Mesenchymal stem cell (in vitro differentiated cells and primary cell): ENCODE data around the gene PLEKHM2. TPM values are rescaled to one million over a fixed set of nuclear protein-coding genes. Genes with fewer than 3 reads are reported as not detected.
A peak's percentile ranks its signal among the peaks of the same experiment; 100 is the strongest.

Experiments
- DNase-seq: peaks from one replicate; pipeline ENCODE4 v3.0.0-alpha.2; 2013
- H2AFZ ChIP-seq: one replicate; pipeline ENCODE4 v1.6.1; 2013; ENCODE audit warnings: low read depth, mild to moderate bottlenecking, control low read depth, inconsistent platforms, low read length, moderate library complexity
- H2AK5ac ChIP-seq: 2 replicates; pipeline ENCODE4 v1.6.1; 2013; ENCODE audit warnings: low read length, moderate library complexity, mild to moderate bottlenecking, inconsistent platforms; ENCODE audit not compliant: severe bottlenecking
- H2BK120ac ChIP-seq: one replicate; pipeline ENCODE4 v1.6.1; 2013; ENCODE audit warnings: low read depth, mild to moderate bottlenecking, inconsistent platforms, low read length, moderate library complexity
- H2BK12ac ChIP-seq, 2 experiments: one replicate each; pipeline ENCODE4 v1.6.1; 2013; ENCODE audit warnings: inconsistent platforms in 2 of 2, low read length in 2 of 2, mild to moderate bottlenecking in 2 of 2, moderate library complexity in 2 of 2, control low read depth in 1 of 2
- H2BK15ac ChIP-seq: one replicate; pipeline ENCODE4 v1.6.1; 2013; ENCODE audit warnings: mild to moderate bottlenecking, low read depth, inconsistent platforms; ENCODE audit not compliant: poor library complexity, severe bottlenecking
- H2BK5ac ChIP-seq: 2 replicates; pipeline ENCODE4 v1.6.1; 2013; ENCODE audit warnings: low read depth, mild to moderate bottlenecking, low read length, control low read depth, inconsistent platforms; ENCODE audit not compliant: poor library complexity, severe bottlenecking
- H3K14ac ChIP-seq, 2 experiments: one replicate each; pipeline ENCODE4 v1.6.1; 2013; ENCODE audit warnings: inconsistent platforms in 2 of 2, low read length in 2 of 2, control low read depth in 1 of 2, mild to moderate bottlenecking in 1 of 2, moderate library complexity in 1 of 2
- H3K18ac ChIP-seq, 2 experiments: one replicate each; pipeline ENCODE4 v1.6.1; 2013; ENCODE audit warnings: inconsistent platforms in 2 of 2, low read length in 2 of 2, control low read depth in 1 of 2, low read depth in 1 of 2, mild to moderate bottlenecking in 1 of 2
- H3K23ac ChIP-seq, 2 experiments: one replicate each; pipeline ENCODE4 v1.6.1; 2013; ENCODE audit warnings: inconsistent platforms in 2 of 2, low read length in 2 of 2, mild to moderate bottlenecking in 2 of 2, moderate library complexity in 2 of 2, control low read depth in 1 of 2
- H3K27ac ChIP-seq: 2 replicates; pipeline ENCODE4 v1.5.1; 2013; ENCODE audit warnings: mild to moderate bottlenecking, moderate library complexity, low read length, control low read depth, inconsistent platforms; ENCODE audit not compliant: poor library complexity, severe bottlenecking
- H3K27me3 ChIP-seq, 2 experiments: 2 replicates each; pipeline versions ENCODE4 v1.6.1 to v1.7.0; 2013; ENCODE audit warnings: low read length in 2 of 2, mild to moderate bottlenecking in 2 of 2, moderate library complexity in 2 of 2, control low read depth in 1 of 2, inconsistent platforms in 1 of 2; ENCODE audit not compliant: control insufficient read depth in 1 of 2, insufficient read depth in 1 of 2
- H3K36me3 ChIP-seq, 2 experiments: 2 replicates each; pipeline versions ENCODE4 v1.6.1 to v1.7.0; 2013; ENCODE audit warnings: low read length in 2 of 2, control low read depth in 1 of 2, inconsistent platforms in 1 of 2, low read depth in 1 of 2, mild to moderate bottlenecking in 1 of 2; ENCODE audit not compliant: insufficient read depth in 2 of 2, control insufficient read depth in 1 of 2
- H3K4ac ChIP-seq, 2 experiments: one replicate each; pipeline ENCODE4 v1.6.1; 2013; ENCODE audit warnings: inconsistent platforms in 2 of 2, low read length in 2 of 2, mild to moderate bottlenecking in 2 of 2, moderate library complexity in 2 of 2, control low read depth in 1 of 2, low read depth in 1 of 2
- H3K4me1 ChIP-seq: 2 replicates; pipeline ENCODE4 v1.6.1; 2013; ENCODE audit warnings: low read depth, low read length, control low read depth; ENCODE audit not compliant: control insufficient read depth, insufficient read depth
- H3K4me2 ChIP-seq: 2 replicates; pipeline ENCODE4 v1.6.1; 2013; ENCODE audit warnings: low read length, mild to moderate bottlenecking, inconsistent platforms; ENCODE audit not compliant: poor library complexity, severe bottlenecking
- H3K4me3 ChIP-seq, 2 experiments: 2 replicates each; pipeline versions ENCODE4 v1.5.1 to v1.7.0; 2013; ENCODE audit warnings: low read length in 2 of 2, mild to moderate bottlenecking in 2 of 2, control low read depth in 1 of 2, low read depth in 1 of 2; ENCODE audit not compliant: insufficient read depth in 1 of 2
- H3K79me1 ChIP-seq: replicated peaks from 2 replicates; pipeline ENCODE4 v1.6.1; 2013; ENCODE audit warnings: mild to moderate bottlenecking, control low read depth, low read length, inconsistent platforms; ENCODE audit not compliant: poor library complexity, severe bottlenecking
- H3K9ac ChIP-seq: 2 replicates; pipeline ENCODE4 v1.7.0; 2013; ENCODE audit warnings: mild to moderate bottlenecking, low read length, moderate library complexity
- H3K9me3 ChIP-seq: 2 replicates; pipeline ENCODE4 v1.7.0; 2013; ENCODE audit warnings: mild to moderate bottlenecking, low read length; ENCODE audit not compliant: control insufficient read depth
- H4K8ac ChIP-seq: one replicate; pipeline ENCODE4 v1.6.1; 2013; ENCODE audit warnings: inconsistent platforms, mild to moderate bottlenecking, low read length, moderate library complexity
- H4K91ac ChIP-seq: one replicate; pipeline ENCODE4 v1.6.1; 2013; ENCODE audit warnings: mild to moderate bottlenecking, low read length, inconsistent platforms
- WGBS: methylation state at CpG from one replicate; pipeline ENCODE4 v1.1.7; 2013; ENCODE audit warnings: mixed read lengths; 5-methylcytosine and 5-hydroxymethylcytosine counted together
- polyA plus RNA-seq, 2 experiments: library from polyadenylated mRNA; stranded (reverse); fragments of 200-250 nt; gene quantifications; one replicate each; pipeline ENCODE4 v1.2.3, GENCODE V29; 2013

Gene PLEKHM2, protein sequence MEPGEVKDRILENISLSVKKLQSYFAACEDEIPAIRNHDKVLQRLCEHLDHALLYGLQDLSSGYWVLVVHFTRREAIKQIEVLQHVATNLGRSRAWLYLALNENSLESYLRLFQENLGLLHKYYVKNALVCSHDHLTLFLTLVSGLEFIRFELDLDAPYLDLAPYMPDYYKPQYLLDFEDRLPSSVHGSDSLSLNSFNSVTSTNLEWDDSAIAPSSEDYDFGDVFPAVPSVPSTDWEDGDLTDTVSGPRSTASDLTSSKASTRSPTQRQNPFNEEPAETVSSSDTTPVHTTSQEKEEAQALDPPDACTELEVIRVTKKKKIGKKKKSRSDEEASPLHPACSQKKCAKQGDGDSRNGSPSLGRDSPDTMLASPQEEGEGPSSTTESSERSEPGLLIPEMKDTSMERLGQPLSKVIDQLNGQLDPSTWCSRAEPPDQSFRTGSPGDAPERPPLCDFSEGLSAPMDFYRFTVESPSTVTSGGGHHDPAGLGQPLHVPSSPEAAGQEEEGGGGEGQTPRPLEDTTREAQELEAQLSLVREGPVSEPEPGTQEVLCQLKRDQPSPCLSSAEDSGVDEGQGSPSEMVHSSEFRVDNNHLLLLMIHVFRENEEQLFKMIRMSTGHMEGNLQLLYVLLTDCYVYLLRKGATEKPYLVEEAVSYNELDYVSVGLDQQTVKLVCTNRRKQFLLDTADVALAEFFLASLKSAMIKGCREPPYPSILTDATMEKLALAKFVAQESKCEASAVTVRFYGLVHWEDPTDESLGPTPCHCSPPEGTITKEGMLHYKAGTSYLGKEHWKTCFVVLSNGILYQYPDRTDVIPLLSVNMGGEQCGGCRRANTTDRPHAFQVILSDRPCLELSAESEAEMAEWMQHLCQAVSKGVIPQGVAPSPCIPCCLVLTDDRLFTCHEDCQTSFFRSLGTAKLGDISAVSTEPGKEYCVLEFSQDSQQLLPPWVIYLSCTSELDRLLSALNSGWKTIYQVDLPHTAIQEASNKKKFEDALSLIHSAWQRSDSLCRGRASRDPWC
- polyA plus RNA-seq (2013, experiment 1 of 2): 54.6 TPM
- 54.8 TPM for polyA plus RNA-seq (2013, experiment 2 of 2)

DNA sequence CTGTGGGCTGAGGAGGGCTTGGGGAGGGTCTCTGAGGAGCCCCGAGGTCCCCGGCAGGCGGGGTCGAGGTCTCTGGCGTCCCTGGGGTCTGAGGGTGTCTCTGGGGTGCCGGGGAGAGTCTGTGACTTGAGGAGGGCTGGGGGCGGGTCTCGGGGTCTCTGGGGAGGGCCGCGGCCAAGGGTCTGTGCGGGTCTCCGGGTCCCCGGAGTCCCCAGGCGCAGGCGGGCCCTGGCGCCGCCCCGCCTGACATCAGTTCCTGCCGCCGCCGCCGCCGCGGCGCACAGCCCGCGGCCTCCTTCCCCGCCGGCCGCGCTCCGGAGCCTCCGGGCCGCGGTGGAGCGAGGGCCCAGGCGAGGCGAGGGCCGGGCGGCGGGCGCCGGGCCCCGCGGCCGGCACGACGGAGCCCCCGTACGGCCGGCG, at the start of gene PLEKHM2:
TSS of gene PLEKHM2 (plus strand) at position 279 of the 420 bp plus-strand sequence. CDS start 239 bp downstream, outside the sequence.
- H4K91ac ChIP-seq: peak within 1 kb of the TSS; percentile 85
- no peaks in the 10 kb centered on the region for H3K27me3 ChIP-seq
- peak within 1 kb of the TSS in 1 of 2 experiments; percentile 35 for H2BK12ac ChIP-seq
- H3K9me3 ChIP-seq: no peaks in the 10 kb centered on the region
- 0% methylated on average over 7 of the region's 52 CpGs for WGBS
- peak within 1 kb of the TSS; percentile 95 to 99 for H3K4ac ChIP-seq
- H3K79me1 ChIP-seq: peaks cover 5% of the 10 kb centered on the region
- peak within 1 kb of the TSS; percentile 26 for H3K27ac ChIP-seq
- H3K18ac ChIP-seq: peak within 1 kb of the TSS; percentile 90 to 99
- H2AK5ac ChIP-seq: peak within 1 kb of the TSS; percentile 96
- H3K9ac ChIP-seq: peak within 1 kb of the TSS; percentile 99
- H3K14ac ChIP-seq: peak within 1 kb of the TSS; percentile 58 to 94
- peak within 1 kb of the TSS; percentile 98 for H2BK15ac ChIP-seq
- H3K36me3 ChIP-seq: peaks cover 0 to 10% of the 10 kb centered on the region in 2 experiments
- no peak within 1 kb of the TSS for H2AFZ ChIP-seq
- peak within 1 kb of the TSS; percentile 99 for H2BK120ac ChIP-seq
- H3K4me1 ChIP-seq: peaks cover 14% of the 10 kb centered on the region
- peak; percentile 49 for DNase-seq
- peak within 1 kb of the TSS; percentile 87 for H2BK5ac ChIP-seq
- H3K4me2 ChIP-seq: peak within 1 kb of the TSS; percentile 94
- H4K8ac ChIP-seq: peak within 1 kb of the TSS; percentile 99
- peak within 1 kb of the TSS; percentile 83 to 98 for H3K4me3 ChIP-seq
- H3K23ac ChIP-seq: peak within 1 kb of the TSS; percentile 43 to 80

DNA sequence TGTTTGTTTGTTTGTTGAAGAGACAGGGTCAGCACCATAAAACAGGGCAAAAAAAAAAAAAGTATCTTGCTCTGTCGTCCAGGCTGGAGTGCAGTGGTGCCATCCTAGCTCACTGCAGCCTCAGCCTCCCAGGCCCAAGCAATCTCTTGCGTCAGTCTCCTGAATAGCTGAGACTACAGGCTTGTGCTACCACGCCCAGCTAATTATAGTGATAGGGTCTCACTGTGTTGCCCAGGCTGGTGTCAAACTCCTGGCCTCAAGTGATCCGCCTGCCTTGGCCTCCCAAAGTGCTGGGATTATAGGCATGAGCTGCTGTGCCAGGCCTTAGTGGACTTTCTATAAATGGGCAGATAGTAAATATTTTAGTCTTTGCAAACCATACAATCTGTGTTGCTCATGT, 47.7 kb upstream of the PLEKHM2 start:
- Histone ChIP-seq H3K27me3 (no peaks in the 10 kb centered on the region), H3K79me1 (peaks cover 23% of the 10 kb centered on the region), H3K9ac (no peak overlapping the region), H2BK5ac (no peak overlapping the region), H3K14ac (no peak overlapping the region), H2BK120ac (no peak overlapping the region), H3K4me3 (no peak overlapping the region), H3K4ac (no peak overlapping the region), H3K4me1 (peaks cover 2% of the 10 kb centered on the region), H4K91ac (no peak overlapping the region), H2AK5ac (no peak overlapping the region), H3K23ac (no peak overlapping the region), H2BK12ac (no peak overlapping the region), H2AFZ (no peak overlapping the region), H3K27ac (no peak overlapping the region), H3K18ac (no peak overlapping the region), H3K36me3 (peaks cover 39 to 98% of the 10 kb centered on the region in 2 experiments), H3K4me2 (no peak overlapping the region), H3K9me3 (no peaks in the 10 kb centered on the region), H4K8ac (no peak overlapping the region), H2BK15ac (no peak overlapping the region)
- WGBS: 94% methylated on average over 4 of the region's 4 CpGs
- DNase-seq: no peak

DNA sequence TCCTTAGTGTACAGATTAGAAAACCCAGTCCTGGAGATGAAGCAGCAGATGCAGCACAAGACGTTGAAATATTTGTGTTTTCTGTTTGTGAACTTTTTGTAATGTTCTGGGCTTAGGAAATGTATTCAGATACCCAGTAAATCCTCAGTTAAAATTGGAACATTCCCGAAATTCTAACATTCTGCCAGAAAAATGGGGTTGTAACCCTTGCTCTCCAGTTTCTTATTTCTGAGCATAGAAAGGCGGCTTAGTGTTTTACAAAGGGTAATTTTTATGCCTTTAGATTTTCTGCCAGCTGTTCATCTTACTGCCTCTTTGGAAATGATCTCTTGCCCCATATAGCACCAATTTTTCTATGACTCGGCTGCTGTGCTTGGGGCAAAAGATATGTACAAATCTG, 46.3 kb upstream of the PLEKHM2 start:
- Histone ChIP-seq H3K4me1 (peaks cover 2% of the 10 kb centered on the region), H4K8ac (no peak overlapping the region), H2AK5ac (no peak overlapping the region), H3K9ac (no peak overlapping the region), H3K18ac (no peak overlapping the region), H4K91ac (no peak overlapping the region), H3K23ac (no peak overlapping the region), H3K4ac (no peak overlapping the region), H2BK120ac (no peak overlapping the region), H3K79me1 (peaks cover 25% of the 10 kb centered on the region), H3K9me3 (no peaks in the 10 kb centered on the region), H3K27me3 (no peaks in the 10 kb centered on the region), H3K4me2 (no peak overlapping the region), H3K14ac (no peak overlapping the region), H2AFZ (no peak overlapping the region), H2BK12ac (no peak overlapping the region), H3K27ac (no peak overlapping the region), H3K36me3 (peaks cover 39 to 95% of the 10 kb centered on the region in 2 experiments), H3K4me3 (no peak overlapping the region), H2BK5ac (no peak overlapping the region), H2BK15ac (no peak overlapping the region)
- no peak for DNase-seq
- 91% methylated on average over 3 of the region's 4 CpGs for WGBS
